GM18505 (cell line): ENCODE results near the gene CRYGD.

Source experiments
- ATAC-seq: cut with Tn5 transposase; IDR thresholded peaks from one replicate; pipeline ENCODE4 v1.9.1; 2021; ENCODE audit not compliant: unreplicated experiment
- POLR2A ChIP-seq: IDR thresholded peaks from 4 replicates; pipeline ENCODE4 v1.6.1; 2011; ENCODE audit warnings: borderline replicate concordance; ENCODE audit not compliant: insufficient read depth, insufficient read length; ENCODE audit errors: extremely low read depth

Gene CRYGD

DNA sequence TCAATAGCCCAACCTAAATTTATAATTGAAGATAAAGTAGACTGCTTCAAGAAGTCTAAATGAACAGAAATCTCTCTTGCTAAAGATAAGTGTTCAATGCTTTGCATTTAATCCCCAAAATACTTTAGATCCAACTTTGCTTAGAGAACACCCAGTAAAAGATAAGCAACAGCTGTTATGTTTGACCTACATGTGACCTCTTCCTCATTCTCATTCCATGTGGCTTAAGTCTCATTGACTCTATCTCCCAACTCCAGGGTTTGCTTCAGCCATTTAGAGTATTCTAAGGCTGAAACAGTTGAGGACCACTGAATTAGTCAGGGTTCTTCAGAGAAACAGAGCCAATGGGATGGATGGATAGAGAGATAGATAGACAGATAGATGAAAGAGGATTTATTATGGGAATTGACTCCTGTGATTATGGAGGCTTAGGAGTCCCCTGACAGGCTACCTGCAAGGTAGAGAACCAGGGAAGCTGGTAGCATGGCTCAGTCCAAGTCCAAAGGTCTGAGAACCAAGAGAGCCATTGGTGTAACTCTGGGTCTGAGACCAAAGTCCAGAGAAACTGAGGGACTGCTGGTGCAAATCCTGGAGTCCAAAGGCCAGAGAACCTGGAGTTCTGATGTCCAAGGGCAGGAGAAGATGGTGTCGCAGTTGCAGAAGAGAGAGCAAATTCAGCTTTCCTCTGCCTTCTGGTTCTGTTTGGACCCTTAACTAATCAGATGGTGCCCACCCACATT lies 32.1 kb downstream of the CRYGD start:
- no peak for TF ChIP-seq POLR2A
- ATAC-seq, result no peak

DNA sequence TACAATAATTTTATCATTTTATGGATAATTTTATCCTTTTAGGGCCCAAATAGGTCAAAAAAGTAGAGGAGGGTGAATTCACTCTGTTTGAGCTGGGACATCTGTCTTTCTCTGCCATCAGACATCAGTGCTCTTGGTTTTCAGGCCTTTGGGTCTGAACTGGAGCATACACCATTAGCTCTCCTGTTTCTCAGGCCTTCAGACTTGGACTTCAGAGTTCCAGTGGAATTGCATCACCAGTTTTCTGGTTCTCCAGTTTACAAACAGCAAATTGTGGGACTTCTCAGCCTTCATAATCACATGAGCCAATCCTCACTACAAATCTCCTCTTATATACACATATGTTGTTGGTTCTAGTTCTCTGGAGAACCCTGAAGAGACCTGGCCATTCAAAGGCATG lies 33.9 kb downstream of the CRYGD start:
- no peak for TF ChIP-seq POLR2A
- ATAC-seq, result no peak

DNA sequence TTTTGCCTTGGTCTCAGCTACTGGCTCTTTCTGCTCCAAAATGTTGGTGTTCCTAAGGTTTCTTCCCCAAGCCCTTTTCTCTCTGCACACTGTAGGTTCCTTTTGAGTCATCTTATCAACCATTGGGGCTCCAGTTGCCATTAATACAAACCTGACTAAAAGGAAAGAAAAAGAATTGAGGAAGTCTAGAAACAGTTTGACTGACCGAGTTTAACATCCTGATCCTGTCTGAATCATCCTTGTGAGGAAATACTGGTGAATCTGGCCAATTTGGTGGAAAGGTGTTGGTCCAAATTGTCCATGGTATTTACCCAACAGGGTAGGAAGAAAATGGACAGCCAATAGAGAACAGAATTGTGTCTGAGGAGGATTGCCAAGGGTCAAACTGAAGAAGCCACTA lies 38.3 kb downstream of the CRYGD start:
- ATAC-seq, result no peak
- TF ChIP-seq POLR2A, result no peak

DNA sequence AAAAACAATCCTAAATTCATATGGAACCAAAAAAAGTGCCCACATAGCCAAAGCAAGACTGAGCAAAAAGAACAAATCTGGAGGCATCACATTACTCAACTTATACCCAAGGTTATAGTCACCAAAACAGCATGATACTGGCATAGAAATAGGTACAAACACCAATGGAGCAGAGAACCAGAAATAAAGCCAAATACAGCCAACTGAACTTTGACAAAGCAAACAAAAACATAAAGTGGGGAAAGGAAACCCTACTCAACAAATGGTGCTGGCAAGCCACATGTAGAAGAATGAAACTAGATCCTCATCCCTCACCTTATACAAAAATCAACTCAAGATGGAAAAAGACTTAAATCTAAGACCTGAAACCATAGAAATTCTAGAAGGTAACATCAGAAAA lies 40.5 kb downstream of the CRYGD start:
- TF ChIP-seq POLR2A, result no peak
- no peak for ATAC-seq

DNA sequence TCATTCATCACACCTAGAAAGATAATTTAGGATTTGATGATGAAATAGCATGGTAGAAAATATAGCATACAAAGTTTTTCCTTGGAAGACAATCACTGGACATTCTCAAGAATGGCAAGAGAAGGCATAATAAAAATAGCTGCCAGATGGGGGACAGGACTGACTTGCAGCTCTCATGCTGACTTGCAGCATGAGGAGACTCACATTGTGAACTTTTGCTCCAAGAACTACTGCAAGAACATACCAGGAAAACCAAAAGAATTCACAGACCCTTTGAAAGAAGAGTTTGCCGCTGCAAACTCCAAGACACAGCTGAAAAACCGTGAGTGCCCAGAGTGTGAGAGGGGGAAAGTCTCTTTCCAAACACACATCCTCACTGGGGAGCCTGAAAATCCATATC lies 47.0 kb downstream of the CRYGD start:
- no peak for ATAC-seq
- TF ChIP-seq POLR2A, result no peak

DNA sequence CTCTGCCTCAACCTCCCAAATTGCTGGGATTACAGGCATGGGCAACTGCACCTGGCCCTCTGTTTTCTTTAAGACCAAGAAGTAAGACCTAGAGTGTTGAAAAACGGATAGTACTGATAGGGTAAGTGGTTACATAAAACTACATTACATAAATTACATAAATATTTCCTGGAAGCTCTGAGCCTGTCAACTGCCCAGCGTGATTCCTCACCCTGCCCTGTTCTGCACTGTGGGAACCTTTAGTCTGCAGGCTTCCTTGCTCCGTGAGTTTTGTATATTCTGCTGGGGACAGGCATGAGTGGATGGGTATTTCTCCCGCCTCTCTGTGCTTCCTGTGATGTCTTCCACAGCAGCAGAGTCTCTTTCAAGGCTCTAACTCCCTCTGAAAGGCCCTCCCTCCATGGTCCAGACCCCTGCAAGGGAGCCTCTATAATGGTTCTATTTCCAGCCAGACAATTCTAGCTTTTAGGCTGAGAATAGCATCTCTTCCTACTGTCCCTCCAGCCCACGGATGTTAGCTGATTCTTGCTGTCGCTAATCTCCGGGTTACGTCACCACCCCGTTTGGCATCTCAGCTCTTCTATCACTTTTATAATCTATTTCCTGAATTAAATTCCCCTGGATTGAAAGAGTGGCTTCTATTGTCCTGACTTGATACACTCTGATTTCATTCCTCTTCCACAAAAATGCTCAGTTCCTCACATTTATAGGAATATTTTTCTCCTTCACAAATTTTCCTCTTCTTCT lies 49.5 kb downstream of the CRYGD start:
- no peak for TF ChIP-seq POLR2A
- ATAC-seq, result no peak

DNA sequence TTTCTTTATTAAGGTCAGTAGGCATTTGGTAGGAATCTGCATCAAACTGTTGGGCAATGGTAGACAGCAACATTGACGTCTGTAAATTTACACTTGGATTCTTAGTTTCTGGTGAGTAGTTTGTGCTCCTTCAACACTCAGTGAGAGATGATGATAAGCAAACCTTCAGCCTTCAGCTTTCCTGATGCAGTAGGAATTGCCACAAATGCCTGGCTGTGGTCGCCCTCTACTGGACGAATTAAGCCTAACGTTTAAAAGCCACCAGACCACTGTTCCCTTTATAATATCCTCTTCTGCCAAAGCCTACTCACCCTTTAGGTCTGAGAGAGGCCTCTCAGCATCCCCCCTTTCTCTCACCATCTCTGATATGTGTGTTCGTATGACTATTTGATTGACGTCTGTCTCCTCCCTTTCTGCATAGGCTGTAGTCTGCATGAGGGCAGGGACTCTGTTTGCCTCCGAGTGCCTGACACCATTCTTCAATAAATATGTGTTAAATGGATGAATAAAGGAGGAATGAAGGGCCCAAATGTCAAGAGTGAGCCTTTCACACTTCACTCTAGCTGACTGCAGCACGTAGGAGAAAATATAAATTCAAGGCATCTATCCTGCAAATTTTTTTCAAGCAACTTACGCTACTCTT lies 52.0 kb downstream of the CRYGD start:
- peak; percentile 70 for ATAC-seq

More for the DNA sequence above, 52.0 kb downstream of the CRYGD start:
- no peak for TF ChIP-seq POLR2A
